Epidermal melanocyte (primary cell): ENCODE measurements around the gene MBP.

Experiments
- DNase-seq: peaks from one replicate; pipeline ENCODE4 v3.0.0; 2011; ENCODE audit warnings: low spot score; ENCODE audit not compliant: insufficient read length

MBP gene

GRCh38 chr18:77151033-77151771 is 18.6 kb upstream of the MBP start:
- DNase-seq = no peak

GRCh38 chr18:77150588-77150987 is 18.0 kb upstream of the MBP start:
- DNase-seq = no peak

GRCh38 chr18:77148289-77148688 is 15.7 kb upstream of the MBP start:
- DNase-seq = no peak

GRCh38 chr18:77147418-77147852 is 14.9 kb upstream of the MBP start:
- DNase-seq = no peak

- no peak for DNase-seq
Observed at GRCh38 chr18:77146249-77147080, 13.9 kb upstream of the MBP start.

- DNase-seq = no peak
Observed at GRCh38 chr18:77145364-77145901, 12.8 kb upstream of the MBP start.

GRCh38 chr18:77144451-77145118 is 12.0 kb upstream of the MBP start:
- no peak for DNase-seq

- no peak for DNase-seq
Observed at GRCh38 chr18:77144046-77144445, 11.5 kb upstream of the MBP start.

- no peak for DNase-seq
Observed at GRCh38 chr18:77143196-77143595, 10.6 kb upstream of the MBP start.

GRCh38 chr18:77141401-77142118 is 9.0 kb upstream of the MBP start:
- no peak for DNase-seq

GRCh38 chr18:77140439-77141109 is 8.0 kb upstream of the MBP start:
- DNase-seq = no peak

- DNase-seq = no peak
Observed at GRCh38 chr18:77140030-77140429, 7.4 kb upstream of the MBP start.

- DNase-seq = no peak
Observed at GRCh38 chr18:77139619-77140018, 7.0 kb upstream of the MBP start.

GRCh38 chr18:77138270-77138669 is 5.7 kb upstream of the MBP start:
- DNase-seq = no peak

- no peak for DNase-seq
Observed at GRCh38 chr18:77137851-77138250, 5.3 kb upstream of the MBP start.

GRCh38 chr18:77136871-77137665 is 4.5 kb upstream of the MBP start:
- no peak for DNase-seq

GRCh38 chr18:77136076-77136718 is 3.6 kb upstream of the MBP start:
- DNase-seq = no peak

- no peak for DNase-seq
Observed at GRCh38 chr18:77135339-77136075, 2.9 kb upstream of the MBP start.

- no peak for DNase-seq
Observed at GRCh38 chr18:77134611-77135010, 2.0 kb upstream of the MBP start.
